Embryonic facial prominence (tissue), 1 donor: Measurements from ENCODE around the gene OR13G1.
"Not testable (repeated sequence)": the region's sequence is repeated elsewhere in the genome, so short reads cannot be mapped to it uniquely, and the experiment has no call there.

Experiments
- DNase-seq: peaks from one replicate; pipeline ENCODE4 v3.0.0-alpha.2; 2016; ENCODE audit errors: extremely low spot score

Gene OR13G1, protein sequence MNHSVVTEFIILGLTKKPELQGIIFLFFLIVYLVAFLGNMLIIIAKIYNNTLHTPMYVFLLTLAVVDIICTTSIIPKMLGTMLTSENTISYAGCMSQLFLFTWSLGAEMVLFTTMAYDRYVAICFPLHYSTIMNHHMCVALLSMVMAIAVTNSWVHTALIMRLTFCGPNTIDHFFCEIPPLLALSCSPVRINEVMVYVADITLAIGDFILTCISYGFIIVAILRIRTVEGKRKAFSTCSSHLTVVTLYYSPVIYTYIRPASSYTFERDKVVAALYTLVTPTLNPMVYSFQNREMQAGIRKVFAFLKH

GRCh38 chr1:247679639-247680038 lies at the start of gene OR13G1:
Gene OR13G1, minus strand, starts transcription at chr1:247679739. Its CDS starts 6,698 bp downstream, at chr1:247673041.
- DNase-seq = no peak

DNA sequence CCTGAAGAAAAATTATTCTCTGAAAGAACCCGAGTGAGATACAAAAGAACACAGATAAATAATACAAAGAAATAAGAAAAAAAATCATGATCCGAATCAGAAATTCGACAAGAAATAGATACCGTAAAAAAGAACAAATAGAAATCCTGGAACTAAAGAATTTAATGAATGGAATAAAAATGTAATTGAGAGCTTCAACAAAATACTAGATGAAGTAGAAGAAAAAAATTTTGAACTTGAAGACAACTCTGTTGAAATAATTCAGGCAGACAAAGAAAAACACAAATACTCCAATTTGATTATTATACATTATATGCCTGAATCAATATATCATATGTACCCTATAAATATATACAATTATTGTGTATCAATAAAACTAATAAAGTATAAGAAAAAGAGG lies 41.7 kb upstream of the OR13G1 start:
- no peak for DNase-seq

- no peak for DNase-seq
These were observed 37.0 kb upstream of the OR13G1 start, which contains the start of gene OR6F1 for GRCh38 chr1:247716546-247716945. Gene OR6F1, minus strand, starts transcription at chr1:247716646. Its CDS starts 3,891 bp downstream, at chr1:247712755.

DNA sequence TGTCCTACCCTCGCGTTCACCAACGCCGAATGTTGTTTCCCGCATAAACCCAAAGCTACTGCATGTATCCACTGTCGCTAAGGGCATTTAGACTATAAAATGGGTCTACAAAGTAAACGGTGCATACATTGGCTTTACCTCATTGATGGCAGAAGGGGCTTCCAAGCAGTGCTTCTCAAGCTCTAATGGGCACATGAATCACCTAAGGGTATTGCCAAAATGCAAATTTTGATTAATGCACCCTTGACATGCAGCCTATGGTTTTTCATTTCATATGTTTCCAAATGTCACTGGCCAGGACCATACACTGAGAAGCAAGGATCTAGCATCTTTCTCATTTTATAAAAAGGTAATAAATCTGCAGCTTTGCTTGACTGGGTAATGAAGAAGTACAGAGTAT lies 34.2 kb upstream of the OR13G1 start:
- DNase-seq = no peak

- DNase-seq = not testable (repeated sequence)
These were observed 31.1 kb upstream of the OR13G1 start for GRCh38 chr1:247710681-247711080.

DNA sequence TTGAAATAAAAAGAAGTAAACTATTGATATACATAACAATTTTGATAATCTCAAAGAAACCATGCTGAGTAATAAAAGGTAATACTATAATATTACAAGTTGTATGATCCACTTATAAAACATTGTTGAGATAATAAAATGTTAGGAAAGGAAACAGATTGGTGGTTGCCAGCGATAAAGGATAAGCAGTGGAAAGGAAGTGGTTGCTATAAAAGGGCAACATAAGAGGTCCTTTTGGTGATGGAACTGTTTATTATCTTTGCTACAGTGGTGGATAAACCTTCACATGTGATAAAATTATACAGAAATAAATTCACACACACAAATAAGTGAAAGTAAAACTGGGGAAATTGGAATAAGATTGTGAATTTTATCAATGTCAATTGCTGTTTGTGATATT lies 21.8 kb upstream of the OR13G1 start:
- DNase-seq = no peak

GRCh38 chr1:247681288-247681897 lies 1.9 kb upstream of the OR13G1 start:
- DNase-seq = no peak

DNA sequence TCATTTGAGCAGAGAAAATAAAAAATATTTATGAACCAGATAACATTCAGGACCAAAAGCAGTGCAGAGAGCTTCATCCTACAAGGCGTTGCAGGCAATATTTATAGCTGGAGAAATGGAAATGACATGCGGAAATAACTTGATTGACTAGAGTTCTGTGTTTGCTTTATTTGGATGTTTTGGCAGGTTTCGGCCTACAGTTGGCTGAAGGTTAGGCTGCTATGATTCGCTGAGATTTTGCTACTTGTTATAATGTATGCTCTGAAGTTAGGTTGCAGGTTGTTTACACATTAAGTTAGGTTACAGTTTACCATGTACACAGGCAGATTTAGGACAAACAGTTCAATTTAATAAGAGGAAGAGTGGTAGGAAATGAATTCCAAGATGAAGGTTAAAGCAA lies 632 bp upstream of the OR13G1 start:
- no peak for DNase-seq

DNA sequence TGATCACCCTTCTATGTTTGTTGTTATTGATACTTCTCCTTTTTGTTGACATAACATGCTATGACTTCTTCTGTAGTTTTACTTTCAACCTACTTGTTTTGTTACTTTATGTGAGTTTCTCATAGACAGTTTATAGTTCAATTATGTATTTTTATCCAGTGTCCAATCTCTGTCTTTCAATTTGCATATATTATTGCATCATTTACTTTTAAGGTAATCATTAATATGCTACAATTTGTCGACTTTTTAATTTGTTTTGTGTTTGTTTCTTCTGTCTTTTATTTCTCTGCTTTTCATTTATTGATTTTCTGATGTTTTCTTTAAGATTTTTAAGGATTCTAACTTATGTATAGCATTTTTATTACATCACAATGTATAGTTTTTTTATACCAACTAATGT lies 10.3 kb downstream of the OR13G1 start:
- no peak for DNase-seq

DNA sequence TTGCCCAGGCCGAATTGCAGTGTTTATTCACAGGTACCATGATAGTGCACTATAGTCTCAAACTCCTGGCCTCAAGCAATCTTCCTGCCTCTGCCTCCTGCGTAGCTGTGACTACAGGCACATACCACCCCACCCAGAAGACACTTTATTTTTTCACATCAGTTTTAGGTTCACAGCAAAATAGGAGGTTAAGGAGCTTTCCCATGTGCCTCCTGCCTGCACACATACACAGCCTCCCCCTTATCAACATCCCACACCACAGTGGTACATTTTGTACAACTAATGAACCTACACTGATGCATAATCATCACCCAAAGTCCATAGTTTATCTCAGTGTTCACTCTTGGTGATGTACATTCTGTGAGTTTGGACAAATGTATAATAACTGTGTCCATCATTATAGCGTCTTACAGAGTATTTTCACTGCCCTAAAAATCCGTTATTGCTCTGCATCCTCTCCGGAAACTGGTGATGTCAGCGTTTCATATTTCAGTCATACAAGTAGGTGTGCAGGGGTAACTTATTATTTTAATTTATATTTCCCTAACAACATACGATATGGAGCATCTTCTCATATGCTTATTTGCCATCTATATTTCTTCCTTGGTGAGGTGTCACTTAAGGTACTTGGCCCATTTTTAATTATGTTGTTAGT lies 23.2 kb downstream of the OR13G1 start:
- DNase-seq = no peak

- no peak for DNase-seq
These were observed 26.5 kb downstream of the OR13G1 start for GRCh38 chr1:247653040-247653439.

GRCh38 chr1:247647864-247648263 lies 31.7 kb downstream of the OR13G1 start:
- DNase-seq = no peak

DNA sequence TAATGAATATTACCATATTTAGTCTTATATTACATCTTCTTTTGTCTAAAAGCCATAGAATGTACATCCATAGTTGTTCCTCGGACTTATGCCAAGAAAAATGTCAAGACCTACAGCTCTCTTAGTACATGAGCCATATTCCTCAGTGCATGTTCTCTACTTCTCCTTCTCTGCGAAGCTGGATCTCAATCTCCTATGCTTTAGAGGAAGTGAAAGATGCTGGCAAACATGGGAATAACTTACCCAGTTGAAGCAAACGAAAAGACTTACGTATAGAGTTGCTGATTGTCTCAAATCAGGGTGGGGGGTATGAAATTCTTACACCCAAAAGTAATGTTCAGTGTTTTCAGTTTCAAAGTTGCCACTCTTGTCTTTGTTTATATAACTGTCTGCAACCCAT lies 32.7 kb downstream of the OR13G1 start:
- DNase-seq = no peak

DNA sequence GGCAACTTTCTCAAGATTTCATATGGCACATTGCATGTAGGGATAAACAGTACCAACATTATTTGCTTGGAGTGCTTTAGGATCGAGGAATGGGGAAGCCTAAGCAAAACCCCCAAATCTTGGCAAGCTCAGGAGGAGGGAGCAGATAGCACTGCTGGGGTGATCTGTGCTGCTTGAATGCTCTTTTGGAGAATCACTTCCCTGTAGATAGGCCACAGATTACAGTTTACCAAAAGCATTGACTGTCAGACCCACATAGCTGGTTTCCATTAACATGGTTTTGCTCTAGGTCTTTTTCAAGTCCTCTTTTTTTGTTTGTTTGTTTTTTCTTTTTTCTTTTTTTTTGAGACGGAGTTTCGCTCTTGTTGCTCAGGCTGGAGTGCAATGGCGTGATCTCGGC lies 36.8 kb downstream of the OR13G1 start:
- DNase-seq = no peak

GRCh38 chr1:247639381-247639981 lies 40.1 kb downstream of the OR13G1 start:
- no peak for DNase-seq

DNA sequence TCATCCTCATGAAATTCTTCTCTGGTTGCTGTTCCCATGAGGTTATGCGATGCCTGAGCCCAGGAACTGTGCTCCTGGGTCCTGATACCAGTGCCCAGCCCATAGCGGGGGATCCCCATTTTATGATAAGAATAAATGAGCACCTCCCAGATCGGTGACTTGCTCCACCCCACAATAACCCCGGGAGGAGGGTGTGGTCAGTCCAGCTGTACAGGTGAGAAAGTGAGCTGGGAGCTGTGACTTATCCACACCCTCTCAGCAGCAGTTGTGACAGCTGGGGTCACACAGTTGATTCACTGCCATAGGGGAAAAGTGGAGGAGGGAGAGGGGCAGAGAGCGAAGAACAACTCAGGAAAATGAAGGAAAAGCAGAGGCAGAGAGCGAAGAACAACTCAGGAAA lies 40.8 kb downstream of the OR13G1 start:
- no peak for DNase-seq

GRCh38 chr1:247638011-247638410 lies 41.5 kb downstream of the OR13G1 start:
- no peak for DNase-seq

GRCh38 chr1:247627951-247628350 lies 51.6 kb downstream of the OR13G1 start:
- DNase-seq = no peak
